Spleen (tissue), 11 donors: Measurements from ENCODE around the gene HNRNPF. TPM values are rescaled to one million over a fixed set of nuclear protein-coding genes. Genes with fewer than 3 reads are reported as not detected.

Source experiments
- DNase-seq: peaks from one replicate; pipeline ENCODE4 v3.0.0-alpha.2; 2020
- H3K27ac ChIP-seq, 8 donors: fragments of 200-600 bp; sonication (generic) in 7 of 8; 1 replicate in 4 of 8; 2 replicates in 4 of 8; pipeline versions ENCODE4 v1.5.0 to v1.8.0; 2016 to 2021; ENCODE audit warnings: inconsistent platforms in 4 of 8, mild to moderate bottlenecking in 4 of 8, moderate library complexity in 1 of 8
- H3K27me3 ChIP-seq, 7 donors: fragments of 200-600 bp; sonication (generic) in 6 of 7; replicated peaks in 1 of 7; 1 replicate in 4 of 7; 2 replicates in 3 of 7; pipeline versions ENCODE4 v1.5.0 to v1.8.0; 2016 to 2021; ENCODE audit warnings: inconsistent platforms in 3 of 7, mild to moderate bottlenecking in 1 of 7
- H3K36me3 ChIP-seq, 6 donors: fragments of 200-600 bp; sonication (generic) in 5 of 6; 1 replicate in 4 of 6; 2 replicates in 2 of 6; pipeline versions ENCODE4 v1.5.0 to v1.8.0; 2016 to 2021; ENCODE audit warnings: inconsistent platforms in 2 of 6
- H3K4me1 ChIP-seq, 6 donors: fragments of 200-600 bp; sonication (generic) in 5 of 6; 1 replicate in 3 of 6; 2 replicates in 3 of 6; pipeline versions ENCODE4 v1.5.0 to v1.8.0; 2016 to 2021; ENCODE audit warnings: inconsistent platforms in 3 of 6
- H3K4me3 ChIP-seq, 8 donors: fragments of 200-600 bp; sonication (generic) in 7 of 8; 1 replicate in 4 of 8; 2 replicates in 4 of 8; pipeline versions ENCODE4 v1.5.0 to v1.8.0; 2016 to 2021; ENCODE audit warnings: inconsistent platforms in 4 of 8, mild to moderate bottlenecking in 4 of 8, moderate library complexity in 2 of 8
- H3K9me3 ChIP-seq, 8 donors: fragments of 200-600 bp; sonication (generic) in 7 of 8; 1 replicate in 4 of 8; 2 replicates in 4 of 8; pipeline versions ENCODE4 v1.5.0 to v1.8.0; 2016 to 2021; ENCODE audit warnings: inconsistent platforms in 4 of 8
- POLR2A ChIP-seq, 3 donors: fragments of 450-650 bp; IDR thresholded peaks; one replicate each; pipeline ENCODE4 v1.5.1; 2017; ENCODE audit warnings: antibody characterized with exemption in 3 of 3, mild to moderate bottlenecking in 1 of 3
- POLR2AphosphoS5 ChIP-seq, 3 donors: sonication (generic); formaldehyde crosslinking; IDR thresholded peaks; one replicate each; pipeline ENCODE4 v1.5.1; 2017; ENCODE audit warnings: antibody characterized with exemption in 3 of 3
- WGBS, 5 donors: extraction: QIAGEN DNeasy Blood & Tissue Kit in 3 of 5; methylation state at CpG; one replicate each; pipeline versions ENCODE4 v1.1.5 to v1.1.7; 2013 to 2018; 5-methylcytosine and 5-hydroxymethylcytosine counted together
- intact Hi-C: fragments of 100-400 bp; cut with DNase I; formaldehyde crosslinking; loops from one replicate; pipeline ENCODE4 v1.15.0; 2023; ENCODE audit warnings: low total_unique reads
- polyA plus RNA-seq, 3 donors: library from polyadenylated mRNA; stranded (reverse); fragments of 200-250 nt; gene quantifications; one replicate each; pipeline ENCODE4 v1.2.1, GENCODE V29; 2013
- total RNA-seq, 7 donors: library from RNA; depleted of rRNA in 3 of 7; stranded (reverse); fragments of >200 nt in 3 of 7; fragmentation: NEBNext Ultra II Directional in 4 of 7; extraction: Animal tissue kit (Norgen Biotek cat#: 25700) in 4 of 7; gene quantifications; one replicate each; pipeline versions ENCODE4 v1.1.0 to v1.2.1, GENCODE V29; 2016 to 2021
- TF ChIP-seq, protein P1 (sequence below), 11 experiments: fragments of 200-600 bp in 7 of 11; fragments of 450-650 bp in 4 of 11; sonication (generic) in 4 of 11; IDR thresholded peaks in 8 of 11; conservative IDR thresholded peaks in 3 of 11; 1 replicate in 7 of 11; 2 replicates in 4 of 11; pipeline versions ENCODE4 v1.4.0 to v1.8.0; 2016 to 2021; ENCODE audit warnings: antibody characterized with exemption in 11 of 11, inconsistent platforms in 4 of 11, mild to moderate bottlenecking in 1 of 11
- donor health status: healthy with polysubstance abuse.
- donor health status: DM: no; HTN: no; CAD: no; lungs with moderate emphysema.
- donor health status: DM: no; HTN: no; CAD: no.
- donor health status: Bipolar disorder and iron deficiency.
- donor health status: healthy.
- donor health status: DM: no; HTN: no; CAD: no.
- donor health status: DM: yes; HTN: yes; CAD: no.

HNRNPF gene
- total and polyA plus RNA-seq, 10 donors = 82.8 to 253 (median 173) TPM

DNA sequence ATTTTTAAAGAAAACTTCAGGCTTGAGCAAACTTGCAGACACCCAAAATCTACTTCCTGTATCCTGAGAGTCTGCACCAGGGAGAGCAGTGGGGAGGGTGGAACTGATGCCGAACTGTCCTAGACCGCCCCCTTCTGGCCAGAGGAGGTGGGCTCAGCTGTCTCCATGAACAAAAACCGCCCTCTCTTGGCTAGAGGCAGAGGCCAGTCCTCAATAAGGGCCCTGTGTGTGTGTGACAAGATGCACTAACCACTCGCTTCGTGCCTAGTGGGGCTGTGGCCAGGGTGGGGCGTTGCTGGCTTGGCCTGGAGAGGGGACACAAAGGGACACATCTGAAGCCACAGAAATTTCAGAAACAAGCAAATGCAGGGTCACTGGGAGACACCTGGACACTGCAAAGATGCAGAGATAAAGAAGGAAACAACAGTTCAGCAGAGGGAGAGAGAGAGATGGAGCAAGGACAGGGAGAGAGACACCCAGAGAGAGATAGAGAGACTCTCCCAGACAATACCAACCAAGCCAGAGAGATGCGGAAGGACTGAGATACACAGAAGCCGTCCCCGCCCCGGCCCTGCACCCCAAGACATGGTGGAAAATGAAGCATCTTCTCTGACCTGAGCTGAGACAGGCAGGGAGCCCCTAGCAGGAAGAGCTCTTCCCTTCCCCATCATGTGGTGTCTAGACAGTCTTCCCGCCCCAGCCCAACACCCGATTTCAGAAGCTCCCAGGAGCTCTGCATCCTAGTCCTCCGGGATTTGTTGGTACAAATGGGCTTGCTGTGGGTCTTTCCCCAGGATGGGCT is 60.3 kb downstream of the HNRNPF start:
- TF ChIP-seq POLR2A (IDR thresholded peaks at IDR 0.05) = no peak
- TF ChIP-seq POLR2AphosphoS5 (IDR thresholded peaks at IDR 0.05) = peak in 2 of 3 donors; percentile 45 to 59
- TF ChIP-seq, protein P1, sequence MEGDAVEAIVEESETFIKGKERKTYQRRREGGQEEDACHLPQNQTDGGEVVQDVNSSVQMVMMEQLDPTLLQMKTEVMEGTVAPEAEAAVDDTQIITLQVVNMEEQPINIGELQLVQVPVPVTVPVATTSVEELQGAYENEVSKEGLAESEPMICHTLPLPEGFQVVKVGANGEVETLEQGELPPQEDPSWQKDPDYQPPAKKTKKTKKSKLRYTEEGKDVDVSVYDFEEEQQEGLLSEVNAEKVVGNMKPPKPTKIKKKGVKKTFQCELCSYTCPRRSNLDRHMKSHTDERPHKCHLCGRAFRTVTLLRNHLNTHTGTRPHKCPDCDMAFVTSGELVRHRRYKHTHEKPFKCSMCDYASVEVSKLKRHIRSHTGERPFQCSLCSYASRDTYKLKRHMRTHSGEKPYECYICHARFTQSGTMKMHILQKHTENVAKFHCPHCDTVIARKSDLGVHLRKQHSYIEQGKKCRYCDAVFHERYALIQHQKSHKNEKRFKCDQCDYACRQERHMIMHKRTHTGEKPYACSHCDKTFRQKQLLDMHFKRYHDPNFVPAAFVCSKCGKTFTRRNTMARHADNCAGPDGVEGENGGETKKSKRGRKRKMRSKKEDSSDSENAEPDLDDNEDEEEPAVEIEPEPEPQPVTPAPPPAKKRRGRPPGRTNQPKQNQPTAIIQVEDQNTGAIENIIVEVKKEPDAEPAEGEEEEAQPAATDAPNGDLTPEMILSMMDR (IDR thresholded peaks at IDR 0.05 in 8 of 11, conservative IDR thresholded peaks at IDR 0.05 in 3 of 11) = peak; percentile 86 to 96 (median 93)
- WGBS, 5 donors = 53 to 55% (median 54%) methylated on average over 12 to 13 of the region's 13 CpGs
- intact Hi-C loops = no loop called here
- DNase-seq = peak; percentile 94
- Histone ChIP-seq H3K36me3 (no peaks in the 10 kb centered on the region), H3K4me3 (no peak overlapping the region), H3K9me3 (no peaks in the 10 kb centered on the region), H3K27me3 (peaks cover 0 to 25% (median 10%) of the 10 kb centered on the region in 7 donors), H3K27ac (no peak overlapping the region), H3K4me1 (peaks cover 0 to 17% (median 10%) of the 10 kb centered on the region in 6 donors)

DNA sequence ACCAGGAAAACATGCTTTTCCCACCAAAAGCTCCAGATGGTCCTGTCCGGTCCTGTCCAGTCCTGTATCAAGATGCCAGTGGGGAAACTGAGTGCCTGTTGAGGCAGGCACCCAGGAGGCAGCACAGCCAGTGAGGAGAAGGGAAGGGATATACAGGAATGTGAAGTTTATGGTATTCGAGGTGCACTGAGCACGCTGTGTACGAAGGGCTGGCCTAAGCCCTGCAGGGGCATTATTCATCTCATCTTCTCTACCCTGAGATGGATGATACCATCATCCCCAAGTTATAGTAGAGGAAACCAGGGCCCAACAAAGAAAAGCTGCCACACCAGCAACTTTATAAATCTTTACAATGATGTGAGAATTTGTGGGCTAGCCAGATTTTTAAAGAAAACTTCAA is 61.0 kb downstream of the HNRNPF start:
- intact Hi-C loops = no loop called here
- H3K4me3 ChIP-seq = no peak overlapping the region
- peaks cover 0 to 25% (median 10%) of the 10 kb centered on the region in 7 donors for H3K27me3 ChIP-seq
- H3K9me3 ChIP-seq = no peaks in the 10 kb centered on the region
- DNase-seq = no peak
- peaks cover 0 to 17% (median 10%) of the 10 kb centered on the region in 6 donors for H3K4me1 ChIP-seq
- H3K27ac ChIP-seq = no peak overlapping the region
- no peaks in the 10 kb centered on the region for H3K36me3 ChIP-seq
- TF ChIP-seq, protein P1 (IDR thresholded peaks at IDR 0.05 in 8 of 11, conservative IDR thresholded peaks at IDR 0.05 in 3 of 11) = no peak
- no peak for TF ChIP-seq POLR2AphosphoS5 (IDR thresholded peaks at IDR 0.05)
- TF ChIP-seq POLR2A (IDR thresholded peaks at IDR 0.05) = no peak
- 89 to 98% (median 95%) methylated on average over 4 of the region's 4 CpGs for WGBS, 5 donors

GRCh38 chr10:43344051-43344450 is 64.9 kb downstream of the HNRNPF start:
- intact Hi-C loops = loop anchor here (5.0 kb wide), 1 partner anchor 47 kb away; no protein-coding TSS in a partner anchor
- no peaks in the 10 kb centered on the region for H3K9me3 ChIP-seq
- no peak for DNase-seq
- no peak overlapping the region for H3K4me3 ChIP-seq
- TF ChIP-seq POLR2AphosphoS5 (IDR thresholded peaks at IDR 0.05) = no peak
- TF ChIP-seq POLR2A (IDR thresholded peaks at IDR 0.05) = no peak
- TF ChIP-seq, protein P1 (IDR thresholded peaks at IDR 0.05 in 8 of 11, conservative IDR thresholded peaks at IDR 0.05 in 3 of 11) = no peak
- H3K36me3 ChIP-seq = no peaks in the 10 kb centered on the region
- WGBS, 5 donors = 73 to 92% (median 86%) methylated on average over 6 to 8 of the region's 8 CpGs
- no peak overlapping the region for H3K27ac ChIP-seq
- peaks cover 0 to 6% (median 0%) of the 10 kb centered on the region in 7 donors for H3K27me3 ChIP-seq
- peaks cover 0 to 29% (median 14%) of the 10 kb centered on the region in 6 donors for H3K4me1 ChIP-seq

DNA sequence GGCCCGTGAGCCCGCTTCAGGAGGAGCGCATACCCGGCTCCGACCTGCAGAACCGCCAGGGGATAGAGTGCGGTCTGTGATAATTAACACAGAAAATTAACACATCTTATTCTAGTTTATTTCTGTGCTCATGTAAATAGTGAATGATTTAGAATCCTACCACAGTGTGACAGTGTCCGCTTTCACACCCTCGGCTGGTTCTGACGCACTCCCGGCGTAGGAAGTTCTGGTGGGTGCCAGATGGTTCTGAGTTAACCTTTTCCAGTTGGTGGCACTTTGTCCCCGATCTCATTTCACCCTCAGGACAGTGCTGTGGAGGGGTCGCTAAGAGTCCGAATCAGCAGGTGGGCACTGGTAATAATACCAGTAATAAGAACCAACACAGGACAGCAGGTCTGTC is 65.9 kb downstream of the HNRNPF start:
- Histone ChIP-seq H3K4me3 (no peak overlapping the region), H3K27me3 (peaks cover 0 to 14% (median 0%) of the 10 kb centered on the region in 7 donors), H3K9me3 (no peaks in the 10 kb centered on the region), H3K36me3 (no peaks in the 10 kb centered on the region), H3K4me1 (peaks cover 0 to 32% (median 16%) of the 10 kb centered on the region in 6 donors), H3K27ac (no peak overlapping the region)
- intact Hi-C loops = loop anchor here (5.0 kb wide), 1 partner anchor 46 kb away; no protein-coding TSS in a partner anchor
- DNase-seq = no peak
- TF ChIP-seq POLR2AphosphoS5 (IDR thresholded peaks at IDR 0.05) (no peak), POLR2A (IDR thresholded peaks at IDR 0.05) (no peak)
- TF ChIP-seq, protein P1 (IDR thresholded peaks at IDR 0.05 in 8 of 11, conservative IDR thresholded peaks at IDR 0.05 in 3 of 11) = no peak
- 95 to 98% (median 95%) methylated on average over 15 of the region's 15 CpGs for WGBS, 5 donors
